GM21737 (cell line): ENCODE results near the gene DALRD3.
"Not testable (repeated sequence)": the region's sequence is repeated elsewhere in the genome, so short reads cannot be mapped to it uniquely, and the experiment has no call there.

ENCODE experiments used
- ATAC-seq: cut with Tn5 transposase; IDR thresholded peaks from one replicate; pipeline ENCODE4 v1.9.1; 2021; ENCODE audit warnings: mild to moderate bottlenecking, moderate library complexity; ENCODE audit not compliant: unreplicated experiment

The DALRD3 gene

GRCh38 chr3:49021813-49022687, 3.7 kb upstream of the DALRD3 start, which contains the start of gene NDUFAF3:
TSS of gene NDUFAF3 (plus strand) at chr3:49022121. CDS start at chr3:49022145, 24 bp downstream.
- peak; percentile 53 for ATAC-seq

GRCh38 chr3:49021213-49021812, 2.9 kb upstream of the DALRD3 start:
- peak; percentile 42 for ATAC-seq

DNA sequence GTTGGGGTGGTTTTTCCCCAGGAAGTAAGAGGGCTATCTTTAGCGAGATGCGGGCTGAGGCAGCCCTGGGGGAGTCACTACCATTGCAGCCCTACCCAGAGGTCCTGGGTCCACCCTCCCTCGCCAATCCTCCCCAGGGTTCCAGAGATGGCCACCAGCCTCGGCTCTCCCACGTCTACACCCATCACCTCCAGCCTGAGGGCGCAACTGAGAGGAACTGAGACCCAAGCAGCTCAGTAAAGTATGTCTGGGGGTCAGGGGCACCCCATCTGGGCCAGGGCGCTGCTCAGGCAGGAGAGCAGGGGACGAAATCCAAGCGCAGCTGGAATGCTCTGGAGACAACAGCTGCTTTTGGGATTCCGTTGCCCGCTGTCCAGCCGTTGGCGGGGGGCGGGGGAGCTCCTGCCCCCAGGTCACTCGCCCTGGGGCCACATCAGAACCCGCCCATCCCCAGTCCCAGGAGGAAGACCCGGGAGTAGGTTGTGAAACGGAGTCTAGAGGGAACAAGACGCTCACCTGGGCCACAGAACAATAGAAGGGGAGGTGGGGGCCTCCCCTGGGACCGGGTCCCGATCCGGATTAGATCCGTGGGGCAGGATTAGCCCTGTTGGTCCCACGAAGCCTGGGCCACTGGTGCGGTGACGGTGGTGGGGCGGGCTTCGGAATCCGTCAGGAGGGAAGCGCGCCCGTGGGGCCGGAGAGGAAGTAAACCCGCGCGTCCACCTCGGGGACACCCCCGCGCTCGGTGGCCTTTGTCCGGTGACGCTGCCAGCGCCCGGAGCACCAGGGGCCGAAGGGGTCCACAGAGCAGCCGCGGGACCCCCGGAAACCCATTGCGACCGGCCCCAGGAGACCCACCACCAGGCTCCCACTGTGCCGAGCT, 2.2 kb upstream of the DALRD3 start:
- ATAC-seq, result peak; percentile 2

- no peak for ATAC-seq
Measured at GRCh38 chr3:49019941-49020329, 1.6 kb upstream of the DALRD3 start.

- ATAC-seq, result no peak
Measured at GRCh38 chr3:49018707-49019006, 277 bp upstream of the DALRD3 start.

GRCh38 chr3:49017229-49017970, 980 bp downstream of the DALRD3 start:
- ATAC-seq, result no peak

GRCh38 chr3:49016414-49017228, 1.8 kb downstream of the DALRD3 start:
- ATAC-seq, result no peak

DNA sequence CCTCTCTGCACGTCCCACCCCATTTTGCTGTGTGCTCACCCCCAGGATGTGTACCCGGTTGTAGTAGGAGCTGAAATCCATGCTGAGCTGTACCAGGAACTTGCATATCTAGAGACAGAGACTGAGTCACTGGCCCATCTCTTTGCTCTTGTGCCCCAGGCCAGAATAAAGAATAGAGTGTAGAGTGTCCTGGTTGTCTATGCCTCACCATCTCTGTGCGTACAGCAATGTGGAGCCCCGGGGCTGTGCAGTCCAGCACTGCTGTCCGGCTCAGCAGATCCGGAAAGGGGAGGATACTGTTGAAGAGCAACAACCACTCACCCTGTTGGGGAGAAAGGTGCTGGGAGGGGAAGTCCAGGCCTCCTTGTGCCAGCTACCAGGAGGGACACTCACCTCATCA, 2.6 kb downstream of the DALRD3 start:
- no peak for ATAC-seq

- ATAC-seq, result no peak
Measured at GRCh38 chr3:49015072-49015471, 3.3 kb downstream of the DALRD3 start.

GRCh38 chr3:49013738-49014660, 4.4 kb downstream of the DALRD3 start:
- ATAC-seq, result no peak

- no peak for ATAC-seq
Measured at GRCh38 chr3:49013113-49013737, 5.2 kb downstream of the DALRD3 start.

GRCh38 chr3:49012441-49013017, 5.9 kb downstream of the DALRD3 start:
- no peak for ATAC-seq

- no peak for ATAC-seq
Measured at GRCh38 chr3:49009396-49009795, 9.0 kb downstream of the DALRD3 start.

DNA sequence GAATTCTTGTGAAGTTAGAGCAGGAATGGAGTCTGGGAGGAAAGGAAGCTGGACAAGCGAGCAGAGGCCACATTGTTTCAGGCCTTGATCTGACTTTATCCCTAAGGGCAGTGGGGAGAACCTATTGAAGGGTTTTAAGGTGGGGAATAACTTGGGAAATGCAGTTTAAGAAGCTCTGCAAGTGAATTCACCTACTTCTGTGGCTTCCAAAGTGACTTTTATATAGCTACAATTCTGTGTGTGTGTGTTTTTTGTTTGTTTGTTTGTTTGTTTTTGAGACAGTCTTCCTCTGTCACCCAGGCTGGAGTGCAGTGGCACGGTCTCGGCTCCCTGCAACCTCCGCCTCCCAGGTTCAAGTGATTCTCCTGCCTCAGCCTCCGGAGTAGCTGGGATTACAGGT, 9.8 kb downstream of the DALRD3 start:
- ATAC-seq, result not testable (repeated sequence)

DNA sequence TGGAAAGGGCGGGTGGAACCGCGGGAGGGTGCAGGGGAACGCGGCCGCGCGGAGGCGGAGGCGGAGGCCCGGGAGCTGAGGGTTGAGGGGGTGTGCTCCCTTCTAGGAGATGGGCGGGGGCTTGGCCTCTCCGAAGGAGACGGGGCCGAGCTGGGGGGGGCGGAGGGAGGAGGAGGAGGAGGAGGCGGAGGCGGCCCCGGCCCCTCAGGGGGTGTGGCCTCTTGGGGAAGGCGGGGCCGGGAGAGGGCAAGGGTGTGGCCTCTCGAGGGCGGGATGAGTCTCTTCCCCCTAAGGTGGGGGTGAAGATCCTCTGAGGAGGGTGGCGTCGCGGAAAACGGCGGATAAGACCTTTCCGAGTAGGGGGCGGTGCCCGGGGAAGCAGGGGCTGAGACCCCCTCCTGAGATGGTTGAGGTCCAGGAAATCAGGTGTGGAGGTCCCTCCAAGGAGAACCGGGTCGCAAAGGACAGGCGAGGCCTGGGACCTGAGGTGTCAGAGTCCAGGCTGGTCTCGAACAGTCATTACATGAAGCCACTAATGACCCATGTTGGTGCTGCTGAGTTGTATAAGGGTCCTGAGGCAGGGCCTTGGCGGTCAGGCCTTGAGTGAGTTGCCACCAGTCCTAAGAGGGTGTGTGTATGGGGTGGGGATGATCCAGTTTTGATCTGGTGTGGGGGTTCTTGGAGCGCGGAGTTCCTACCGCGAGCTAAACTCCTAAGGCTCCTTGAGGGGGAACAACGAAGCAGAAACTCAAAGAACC, 10.4 kb downstream of the DALRD3 start:
- peak; percentile 43 for ATAC-seq

DNA sequence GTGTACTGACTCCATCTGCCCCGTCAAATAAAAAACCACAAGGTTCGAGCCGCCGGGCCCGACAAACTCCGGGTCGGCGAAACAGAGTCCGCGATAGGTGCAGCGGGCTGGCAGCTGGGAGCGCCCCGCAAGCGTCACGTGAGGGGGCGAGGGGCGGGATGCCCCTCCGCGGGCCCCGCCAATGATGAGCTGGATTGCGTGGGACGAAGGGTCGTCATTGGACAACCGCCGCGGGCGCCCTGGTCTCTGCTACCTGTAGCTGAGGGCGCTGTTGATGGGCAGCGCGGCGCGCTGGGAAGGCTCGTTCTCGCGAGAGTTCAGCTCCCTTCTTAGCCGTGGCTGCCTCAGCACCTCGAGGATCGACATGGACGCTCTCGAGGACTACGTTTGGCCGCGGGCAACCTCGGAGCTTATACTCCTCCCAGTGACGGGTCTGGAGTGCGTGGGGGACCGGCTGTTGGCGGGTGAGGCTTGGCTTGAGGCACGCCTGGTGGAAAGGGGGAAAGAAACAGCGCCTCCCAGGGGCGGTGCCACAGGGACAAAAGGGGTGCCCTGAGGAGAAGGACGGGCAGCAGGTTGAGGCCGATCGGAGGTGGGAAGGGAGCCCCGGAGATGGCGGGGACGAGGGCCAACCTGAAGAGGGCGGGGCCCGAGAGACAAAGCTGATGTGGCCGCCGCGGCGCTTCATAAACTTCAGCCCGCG, 11.2 kb downstream of the DALRD3 start, which contains the start of gene WDR6:
WDR6 (plus strand) TSS at position 324 of the 703 bp plus-strand sequence; CDS start at position 365, 41 bp downstream.
- peak; percentile 82 for ATAC-seq
